GM19240 (cell line): ENCODE data around the gene BLOC1S1.

Experiments
- DNase-seq: peaks from one replicate; pipeline ENCODE4 v3.0.0; 2011; ENCODE audit warnings: low spot score; ENCODE audit not compliant: insufficient read length

The BLOC1S1 gene

DNA sequence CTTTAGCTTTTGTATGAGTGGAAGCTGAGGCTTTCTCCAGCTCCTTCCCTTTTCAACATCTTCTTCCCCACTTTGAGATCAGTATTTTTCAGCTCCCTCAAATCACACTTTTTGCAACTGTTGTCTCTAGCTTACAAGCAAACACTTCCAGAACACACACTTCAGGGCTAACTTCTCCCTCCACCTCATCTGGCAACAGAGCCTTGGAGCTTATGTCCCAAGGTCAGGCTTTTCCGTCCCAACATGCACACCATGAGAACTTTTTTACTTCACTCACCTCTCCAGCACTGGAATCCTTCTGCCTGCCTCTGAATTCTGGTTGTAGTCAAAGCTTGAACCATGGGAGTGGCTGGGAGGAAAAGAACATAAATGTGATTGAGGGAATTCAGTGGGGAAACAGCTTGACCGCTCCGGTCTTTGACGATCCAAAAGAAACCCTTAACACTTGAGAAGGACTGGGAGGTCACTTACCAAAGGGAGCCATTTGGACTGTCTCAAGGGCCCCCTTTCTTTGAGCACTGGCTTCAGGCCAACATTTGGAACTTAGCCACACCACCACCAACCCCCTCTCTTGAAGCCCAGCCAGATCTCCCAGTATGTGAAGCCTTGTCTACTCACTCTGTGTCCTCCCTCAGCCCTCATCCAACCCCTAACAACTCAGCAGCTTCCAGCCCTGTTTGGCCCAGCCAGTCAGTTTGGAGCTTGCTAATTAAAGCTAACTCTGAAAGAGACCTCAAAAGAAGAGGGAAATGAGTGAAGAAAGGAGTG, 3.9 kb upstream of the BLOC1S1 start:
- DNase-seq, result no peak

- DNase-seq, result no peak
Observed at GRCh38 chr12:55712700-55713415, 3.0 kb upstream of the BLOC1S1 start.

DNA sequence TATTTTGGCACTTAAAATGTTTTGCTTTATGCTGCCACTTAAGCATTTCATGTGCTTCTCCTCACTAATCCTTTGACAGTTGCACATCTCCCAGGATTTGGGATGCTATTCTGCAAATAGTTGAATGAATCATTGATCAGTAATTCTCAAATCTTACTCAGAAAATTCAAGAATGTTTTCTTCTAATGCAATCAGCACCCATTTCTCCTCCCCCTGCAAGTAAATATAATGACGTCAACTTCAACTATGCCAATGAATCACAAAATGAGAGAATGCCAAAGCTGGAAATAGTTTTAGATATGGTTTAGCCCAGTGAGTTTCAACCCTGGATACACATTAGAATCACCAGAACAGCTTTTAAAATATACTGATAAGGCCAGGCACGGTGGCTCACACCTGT, 2.1 kb upstream of the BLOC1S1 start:
- DNase-seq, result no peak

DNA sequence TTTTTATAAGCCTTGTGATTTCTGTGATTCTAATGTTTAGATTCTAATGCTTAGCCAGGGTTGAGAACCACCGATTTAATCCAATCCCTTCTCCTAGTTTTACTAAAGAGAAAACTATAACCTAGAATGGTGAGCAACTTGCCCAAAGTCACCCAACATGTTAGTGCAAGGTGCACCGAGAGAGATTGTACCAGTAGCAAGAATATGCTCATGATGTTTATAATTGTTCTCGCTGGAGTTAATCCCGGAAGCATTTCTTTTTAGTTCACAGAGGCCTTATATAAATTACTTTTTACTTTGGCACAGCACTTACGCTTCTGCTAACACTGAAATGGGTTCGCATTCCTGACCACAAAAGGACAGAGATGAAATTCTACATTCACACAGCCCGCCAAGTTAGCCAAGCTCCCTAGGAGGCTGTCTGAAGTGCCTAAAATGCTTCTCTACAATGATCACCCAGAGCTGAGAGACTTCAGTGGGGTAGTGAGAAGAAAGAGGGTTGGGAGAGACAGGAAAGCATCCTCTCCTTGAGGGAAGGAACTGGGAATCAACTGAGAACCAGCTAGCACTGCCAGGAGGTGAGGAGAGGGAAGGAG, 579 bp upstream of the BLOC1S1 start:
- DNase-seq, result no peak

GRCh38 chr12:55716582-55716957, 724 bp downstream of the BLOC1S1 start:
- DNase-seq, result no peak

- no peak for DNase-seq
Observed at GRCh38 chr12:55717011-55718007, 1.5 kb downstream of the BLOC1S1 start.

DNA sequence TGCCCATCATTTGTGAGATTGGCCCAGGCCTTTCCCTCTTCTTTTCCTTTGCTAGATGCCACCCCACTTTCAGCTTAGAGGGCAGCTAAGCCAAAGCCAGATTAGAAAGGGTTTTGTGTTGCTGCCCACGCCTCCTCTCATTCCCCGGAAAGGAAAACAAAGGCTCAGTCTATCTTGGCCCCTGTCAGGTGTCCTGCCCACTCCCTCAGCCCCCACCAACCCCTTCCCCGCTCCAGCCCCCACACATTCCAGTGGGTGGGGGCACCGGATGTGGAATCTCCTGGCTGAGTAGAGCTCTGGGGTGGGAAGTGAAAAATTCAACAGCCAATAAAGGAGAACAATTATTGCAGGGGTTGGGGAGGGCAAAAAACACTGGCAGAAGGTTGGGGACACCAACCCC, 2.2 kb downstream of the BLOC1S1 start:
- no peak for DNase-seq

DNA sequence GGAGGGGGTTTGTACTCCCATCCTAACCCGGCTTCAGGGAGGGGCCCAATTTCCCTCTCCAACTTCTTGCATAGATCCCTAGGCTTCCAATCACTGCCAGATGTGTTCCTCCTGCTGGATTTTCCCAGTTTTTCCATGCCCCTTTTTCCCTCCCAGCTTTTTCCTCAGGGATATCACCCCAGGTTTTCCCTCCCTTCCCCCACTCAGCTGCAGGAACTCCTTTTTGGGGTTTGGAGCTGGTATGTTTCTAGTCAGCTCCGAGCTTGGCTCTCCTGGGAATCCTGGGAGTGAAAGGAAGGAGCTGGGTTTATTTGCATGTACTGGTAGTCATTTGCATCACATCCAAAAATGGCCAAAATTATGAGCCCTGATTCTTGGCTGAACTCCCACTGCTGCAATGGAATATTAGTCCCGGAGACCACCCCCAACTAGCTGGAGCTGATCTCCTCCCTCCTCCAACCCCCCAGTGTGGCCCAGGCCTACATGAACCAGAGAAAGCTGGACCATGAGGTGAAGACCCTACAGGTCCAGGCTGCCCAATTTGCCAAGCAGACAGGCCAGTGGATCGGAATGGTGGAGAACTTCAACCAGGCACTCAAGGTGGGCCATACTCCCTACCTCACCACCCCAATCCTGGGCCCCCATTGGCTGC, 2.9 kb downstream of the BLOC1S1 start:
- no peak for DNase-seq

- no peak for DNase-seq
Observed at GRCh38 chr12:55719371-55719770, 3.5 kb downstream of the BLOC1S1 start.

- DNase-seq, result no peak
Observed at GRCh38 chr12:55720071-55720564, 4.3 kb downstream of the BLOC1S1 start, which contains the start of gene RDH5. Gene RDH5 (plus strand): TSS chr12:55720393. CDS start chr12:55721185, 792 bp downstream.

GRCh38 chr12:55720894-55721444, 5.1 kb downstream of the BLOC1S1 start:
- no peak for DNase-seq

GRCh38 chr12:55721601-55722213, 5.9 kb downstream of the BLOC1S1 start:
- no peak for DNase-seq

GRCh38 chr12:55722948-55723347, 7.1 kb downstream of the BLOC1S1 start:
- DNase-seq, result no peak

GRCh38 chr12:55723516-55724225, 7.8 kb downstream of the BLOC1S1 start:
- no peak for DNase-seq

DNA sequence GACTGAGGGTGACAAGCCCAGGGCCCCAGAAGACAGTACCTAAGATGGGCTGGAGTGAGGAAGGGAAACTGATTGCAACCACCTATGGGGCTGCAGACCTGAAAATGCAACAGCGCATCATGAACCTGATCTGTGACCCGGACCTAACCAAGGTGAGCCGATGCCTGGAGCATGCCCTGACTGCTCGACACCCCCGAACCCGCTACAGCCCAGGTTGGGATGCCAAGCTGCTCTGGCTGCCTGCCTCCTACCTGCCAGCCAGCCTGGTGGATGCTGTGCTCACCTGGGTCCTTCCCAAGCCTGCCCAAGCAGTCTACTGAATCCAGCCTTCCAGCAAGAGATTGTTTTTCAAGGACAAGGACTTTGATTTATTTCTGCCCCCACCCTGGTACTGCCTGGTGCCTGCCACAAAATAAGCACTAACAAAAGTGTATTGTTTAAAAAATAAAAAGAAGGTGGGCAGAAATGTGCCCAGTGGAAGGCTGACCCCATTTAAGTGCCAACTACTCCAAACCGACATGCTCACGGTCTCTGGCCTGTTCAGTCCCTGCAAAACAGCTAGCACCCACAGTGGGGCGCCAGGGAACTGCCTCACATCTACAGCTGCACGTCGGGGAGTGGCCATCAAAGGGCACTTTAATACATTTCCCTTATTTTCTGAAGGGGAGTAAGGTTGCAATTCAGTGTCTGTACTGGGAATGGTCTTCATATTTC, 8.5 kb downstream of the BLOC1S1 start:
- DNase-seq, result no peak

DNA sequence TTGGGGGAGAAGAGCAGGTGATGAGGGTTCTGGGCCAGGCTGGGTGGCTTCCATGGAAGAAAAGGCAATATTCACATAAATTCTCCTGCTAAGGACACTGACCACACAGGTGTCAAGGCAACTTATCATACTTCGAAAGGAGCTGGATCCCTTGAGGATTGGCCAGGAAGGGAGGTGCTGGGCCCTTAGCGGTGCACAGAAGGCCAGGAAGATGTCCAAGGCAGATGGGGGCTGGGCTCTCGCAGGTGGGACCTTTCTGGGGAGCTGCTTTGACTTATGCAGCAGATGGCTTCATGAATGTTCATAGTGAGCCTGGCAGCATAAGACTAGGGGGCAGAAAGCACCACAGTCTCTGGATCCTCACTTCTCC, 9.1 kb downstream of the BLOC1S1 start:
- DNase-seq, result no peak

DNA sequence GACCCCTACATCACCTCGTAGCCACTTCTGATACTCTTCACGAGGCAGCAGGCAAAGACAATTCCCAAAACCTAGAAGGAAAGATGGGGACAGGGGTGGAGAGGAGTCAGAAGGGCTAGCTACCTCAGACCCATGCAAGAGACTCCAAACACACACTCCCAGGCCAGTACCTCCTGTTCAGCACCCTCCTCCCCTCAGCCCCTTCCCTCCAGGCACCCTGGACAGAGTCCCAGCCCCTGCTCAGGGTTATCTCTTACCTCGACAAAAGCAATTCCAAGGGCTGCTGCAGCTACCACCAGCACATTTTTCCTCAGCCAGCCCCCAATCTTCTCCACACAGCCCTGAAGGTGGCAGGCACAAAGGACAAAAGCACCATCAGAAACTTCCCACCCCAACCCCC, 9.7 kb downstream of the BLOC1S1 start:
- no peak for DNase-seq

DNA sequence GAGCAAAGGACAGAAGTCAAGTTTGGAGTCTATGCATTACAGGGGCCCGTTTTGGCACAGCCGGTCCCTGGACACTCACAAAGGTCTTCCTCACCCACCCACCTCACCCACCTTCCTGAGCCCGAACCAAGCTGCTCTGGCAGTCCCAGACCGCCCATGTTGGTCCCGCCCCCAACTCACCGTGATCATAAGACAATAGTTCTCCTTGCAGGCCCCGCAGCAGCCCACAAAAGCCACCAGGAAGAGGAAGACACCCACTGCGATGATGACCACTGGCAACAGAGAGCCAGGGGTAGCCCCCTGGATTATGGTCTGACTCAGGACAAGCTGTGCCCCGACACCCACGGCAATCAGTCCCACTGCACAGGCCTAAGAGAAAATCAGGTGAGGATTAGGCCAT, 11.1 kb downstream of the BLOC1S1 start:
- DNase-seq, result no peak
